Hindlimb muscle (tissue), 1 donor: ENCODE results near the gene GPBAR1. TPM values are rescaled to one million over a fixed set of nuclear protein-coding genes. Genes with fewer than 3 reads are reported as not detected.

Source experiments
- DNase-seq: peaks from one replicate; pipeline ENCODE4 v3.0.0-alpha.2; 2013
- polyA plus RNA-seq: library from polyadenylated mRNA; unstranded; fragments of 120-200 nt; gene quantifications from one replicate; pipeline ENCODE4 v1.2.1, GENCODE V29; 2013; ENCODE audit not compliant: insufficient read length

The GPBAR1 gene
- polyA plus RNA-seq, 1 donor, result 2.0 TPM

DNA sequence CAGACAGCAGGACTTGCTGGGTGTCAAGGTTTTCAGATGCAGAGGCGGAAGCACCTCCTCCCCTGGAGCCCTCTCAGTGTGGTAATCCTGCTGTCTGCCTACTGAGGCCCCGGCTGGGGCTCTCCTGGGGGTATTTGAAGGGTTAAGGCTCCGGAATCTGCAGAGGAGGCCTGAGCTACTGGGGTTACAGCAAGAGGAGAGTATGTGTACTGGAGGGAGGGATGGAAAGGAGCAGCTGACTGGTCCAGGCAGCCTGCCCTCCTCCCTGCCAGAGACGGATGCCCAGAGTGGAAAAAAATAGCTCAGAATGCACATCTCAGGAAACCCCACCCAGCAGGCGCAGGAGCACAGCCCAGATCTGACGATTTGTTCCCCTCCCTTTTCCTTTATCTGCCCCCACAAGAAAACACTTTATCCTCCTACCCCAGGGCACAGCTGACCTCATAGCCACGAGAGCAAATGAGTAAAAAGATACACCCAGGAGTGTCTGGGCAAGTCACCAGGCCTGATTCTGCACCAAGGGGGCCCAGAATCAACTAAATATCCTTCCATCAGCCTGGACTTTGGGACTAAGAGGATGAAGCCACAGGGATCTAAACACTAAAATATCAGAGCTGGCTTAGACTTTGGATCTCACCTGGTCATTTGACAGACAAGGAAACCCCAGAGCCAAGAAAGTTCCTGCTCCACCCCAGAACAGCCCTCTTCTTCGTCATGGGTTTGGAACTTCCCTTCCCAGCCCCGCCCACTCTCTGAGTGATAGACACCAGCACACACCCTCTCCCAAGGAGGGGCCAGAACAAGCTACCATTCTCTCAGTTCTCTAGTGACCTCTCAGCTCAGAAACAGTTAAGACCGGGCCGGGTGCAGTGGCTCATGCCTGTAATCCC, 26.0 kb downstream of the GPBAR1 start:
- peak; percentile 94 for DNase-seq

DNA sequence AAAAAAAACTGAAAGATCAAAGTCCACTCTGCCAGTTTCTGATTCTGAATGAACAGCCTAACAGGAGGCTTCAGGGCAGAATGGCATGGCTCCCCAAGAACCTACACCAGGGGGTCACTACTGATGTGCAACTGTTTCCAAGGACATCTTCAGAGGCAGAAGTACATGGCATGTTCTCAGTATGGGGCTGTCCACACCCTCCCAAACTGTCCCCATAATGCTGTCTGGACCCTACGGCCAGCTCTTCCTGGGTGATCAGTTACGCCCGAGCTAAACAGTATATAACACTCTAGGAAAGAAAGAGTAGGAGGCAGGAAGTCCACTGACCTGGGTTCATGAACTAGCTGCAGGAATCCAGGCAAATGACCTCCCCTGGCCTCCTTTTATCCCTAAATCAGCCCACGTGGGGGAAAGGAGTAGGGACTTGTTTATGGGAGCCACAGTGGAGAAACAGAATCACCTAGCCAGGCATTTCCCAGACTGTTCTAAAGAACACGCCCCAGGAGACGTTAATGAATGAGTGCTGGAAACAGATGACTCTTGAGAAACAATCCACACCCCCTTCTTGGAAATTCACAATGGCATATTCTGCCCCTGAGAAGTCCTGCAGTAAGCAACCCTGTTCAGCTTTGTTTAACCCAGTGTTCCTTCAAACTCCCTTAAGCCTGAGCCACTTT, 29.0 kb downstream of the GPBAR1 start:
- no peak for DNase-seq

DNA sequence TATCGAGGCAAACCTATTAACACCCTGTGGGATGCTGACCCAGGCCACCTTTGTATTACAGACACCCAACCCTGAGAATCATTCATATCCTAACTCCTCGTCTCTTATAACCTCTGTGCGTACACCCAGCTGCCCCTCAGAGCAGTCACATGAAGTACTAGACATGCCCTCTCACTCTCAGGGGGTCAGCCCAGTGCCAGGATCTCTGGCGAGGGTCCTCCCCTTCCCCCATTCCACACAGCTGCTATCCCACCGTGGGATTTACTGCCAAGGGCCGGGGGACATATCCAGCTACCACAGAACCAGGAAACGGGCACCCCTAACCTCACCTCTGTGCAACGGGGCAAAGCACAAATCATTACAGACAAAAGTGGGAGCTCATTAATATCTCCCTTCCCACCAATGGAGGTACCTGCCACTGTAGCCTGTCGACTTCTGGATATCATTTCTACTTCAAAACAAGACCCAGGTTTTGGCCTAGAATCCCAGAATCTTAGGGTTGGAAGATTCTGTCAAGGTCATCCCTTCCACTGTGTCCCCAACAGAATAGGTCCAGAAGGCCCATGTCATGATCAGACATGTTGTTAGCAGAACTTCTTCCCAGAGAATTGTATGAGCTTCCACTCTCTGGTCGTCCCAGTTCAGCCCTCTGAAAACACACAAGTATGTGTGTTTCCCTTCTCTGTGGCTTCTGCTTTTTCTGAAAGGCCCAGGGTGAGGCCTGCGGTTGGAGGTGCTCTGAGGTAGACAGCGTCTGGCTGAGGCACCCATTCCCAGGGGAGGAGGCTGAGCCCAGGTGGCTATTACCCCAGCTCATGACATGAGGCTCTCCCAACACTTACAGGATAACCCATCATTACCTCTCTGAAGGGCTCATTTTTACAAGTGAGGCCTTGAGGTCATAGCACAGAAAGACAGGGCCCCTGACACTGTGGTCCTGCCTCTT, 29.8 kb downstream of the GPBAR1 start:
- no peak for DNase-seq

DNA sequence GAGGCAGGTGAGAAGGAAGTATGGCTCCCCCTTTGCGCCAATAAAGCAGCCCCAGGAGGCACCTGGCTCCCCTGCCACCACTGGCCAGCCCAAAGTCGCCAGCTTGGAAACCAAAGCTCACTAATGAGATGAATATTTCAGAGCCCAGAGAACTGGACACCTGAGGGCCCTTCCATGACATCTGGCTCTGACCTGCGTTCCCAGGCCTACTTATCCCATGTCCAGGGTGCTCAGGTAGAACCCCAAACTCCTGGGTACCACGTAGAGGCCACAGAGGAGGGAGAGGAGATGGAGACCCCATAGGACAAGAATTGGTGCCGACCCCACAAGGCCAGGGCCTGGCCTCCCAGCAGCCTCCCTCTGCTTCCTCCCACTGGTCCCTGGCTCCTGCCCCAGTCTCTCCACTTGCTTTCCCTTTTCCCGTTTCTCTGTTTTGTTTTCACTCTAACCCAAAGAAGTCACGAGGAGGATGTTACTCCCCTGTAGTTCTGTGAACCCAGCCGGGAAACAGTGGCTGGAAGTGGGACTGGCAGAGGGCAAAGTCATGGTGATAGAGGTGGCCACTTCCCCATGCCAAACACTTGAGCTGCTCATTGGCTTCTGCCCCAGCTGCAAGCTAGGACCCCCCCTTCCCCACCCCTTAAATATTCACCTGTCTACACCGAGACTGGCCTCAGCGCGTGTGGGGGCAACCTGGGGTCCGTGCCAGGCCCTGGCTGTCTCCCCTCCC, 30.7 kb downstream of the GPBAR1 start:
- DNase-seq, result no peak

DNA sequence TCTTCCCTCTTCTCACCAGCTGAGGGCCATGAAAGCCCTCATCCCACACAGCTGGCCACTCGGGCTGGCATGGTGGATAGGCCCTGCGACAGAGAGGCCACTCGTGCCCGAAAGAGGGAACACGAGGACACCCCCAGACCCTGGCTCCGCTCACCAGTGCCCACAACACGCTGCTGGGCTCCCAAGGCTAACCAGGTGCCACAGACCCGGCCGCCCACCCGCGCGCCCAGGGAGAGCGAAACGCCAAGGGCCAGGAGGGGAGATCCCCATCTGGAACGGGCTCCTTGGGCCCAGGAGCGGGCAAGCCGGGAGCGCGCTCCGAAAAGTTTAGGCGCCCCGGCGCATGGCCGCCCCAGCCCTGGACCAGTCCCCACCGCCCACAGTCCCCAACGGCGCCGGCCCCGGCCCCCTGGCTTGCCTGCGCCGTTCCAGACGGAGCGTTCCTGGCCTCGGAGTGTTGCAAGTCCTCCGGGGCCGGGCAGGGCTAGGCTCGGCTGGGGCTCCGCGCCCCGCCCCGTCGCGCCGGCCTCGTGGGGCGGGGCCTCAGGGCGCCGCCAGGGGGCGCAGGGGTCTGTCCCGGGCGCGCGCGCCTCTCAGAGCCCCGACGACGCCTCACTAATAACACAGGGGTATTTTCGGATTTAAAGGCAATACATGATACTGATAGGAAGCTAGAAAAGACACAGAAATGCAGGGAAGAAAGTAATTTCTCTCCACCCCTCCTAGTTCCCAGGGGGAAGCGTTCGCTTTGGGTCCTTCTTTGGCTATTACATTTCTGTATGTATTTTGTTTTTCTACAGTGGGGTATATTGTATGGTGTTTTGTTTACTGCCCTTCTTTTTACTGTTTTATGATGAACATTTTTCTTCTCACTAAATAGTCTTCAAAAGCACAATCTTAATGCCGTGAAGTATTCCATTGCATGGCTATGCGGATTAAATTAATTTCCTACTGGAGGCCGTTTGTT, 31.5 kb downstream of the GPBAR1 start, which contains the start of gene TMBIM1:
TMBIM1 (minus strand) TSS at position 456 of the 967 bp plus-strand sequence. CDS start 10,362 bp downstream, outside the sequence.
- peak; percentile 84 for DNase-seq

DNA sequence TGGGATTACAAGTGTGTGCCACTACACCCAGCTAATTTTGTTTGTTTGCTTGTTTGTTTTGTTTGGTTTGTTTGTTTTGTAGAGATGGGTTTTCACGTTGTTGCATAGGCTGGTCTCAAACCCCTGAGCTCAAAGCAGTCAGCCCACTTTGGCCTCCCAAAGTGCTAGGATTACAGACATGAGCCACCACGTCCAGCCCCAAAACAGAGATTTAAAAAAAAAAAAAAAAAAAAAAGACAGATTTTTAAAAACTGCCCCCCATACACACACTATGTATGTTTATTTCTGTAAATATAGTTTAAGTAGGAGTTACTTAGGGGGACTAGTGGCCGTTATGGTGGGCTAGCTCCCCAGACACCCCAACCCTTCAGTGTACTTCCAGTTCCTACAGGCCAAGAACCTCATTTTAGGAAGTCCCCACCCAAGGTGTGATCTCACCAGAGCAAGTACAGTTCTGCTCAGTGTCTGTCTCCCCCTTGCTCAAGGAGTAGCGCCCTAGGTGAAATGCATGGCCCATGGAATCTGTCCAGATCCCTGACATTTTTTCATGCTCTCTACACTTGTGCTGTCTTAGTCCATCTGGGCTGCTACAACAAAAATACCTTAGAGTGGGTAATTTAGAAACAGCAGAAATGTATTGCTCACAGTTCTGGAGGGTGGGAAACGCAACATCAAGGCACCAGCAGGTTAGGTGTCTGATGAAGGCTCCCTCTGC, 33.1 kb downstream of the GPBAR1 start:
- DNase-seq, result no peak

DNA sequence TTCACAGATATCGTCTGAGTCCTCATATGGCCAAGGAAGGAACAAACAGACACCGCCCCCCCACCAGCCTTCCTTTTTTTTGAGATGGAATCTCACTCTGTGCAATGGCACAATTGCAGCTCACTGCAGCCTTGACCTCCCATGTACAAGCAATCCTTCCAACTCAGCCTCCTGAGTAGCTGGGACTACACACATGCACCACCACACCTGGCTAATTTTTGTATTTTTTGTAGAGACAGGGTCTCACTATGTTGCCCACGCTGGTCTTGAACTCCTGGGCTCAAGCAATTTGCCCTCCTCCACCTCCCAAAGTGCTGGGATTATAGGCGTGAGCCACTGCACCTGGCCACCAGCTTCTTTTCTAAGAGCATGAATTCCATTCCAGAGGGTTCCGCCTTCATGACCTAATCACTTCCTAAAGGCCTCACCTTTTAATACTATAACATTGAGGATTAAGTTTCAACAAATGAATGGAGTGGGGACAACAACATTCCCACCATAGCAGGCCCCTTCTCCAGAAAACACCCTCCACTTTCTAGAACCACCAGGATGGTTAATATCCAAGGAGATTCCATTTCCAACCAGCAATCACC, 33.7 kb downstream of the GPBAR1 start:
- DNase-seq, result no peak

DNA sequence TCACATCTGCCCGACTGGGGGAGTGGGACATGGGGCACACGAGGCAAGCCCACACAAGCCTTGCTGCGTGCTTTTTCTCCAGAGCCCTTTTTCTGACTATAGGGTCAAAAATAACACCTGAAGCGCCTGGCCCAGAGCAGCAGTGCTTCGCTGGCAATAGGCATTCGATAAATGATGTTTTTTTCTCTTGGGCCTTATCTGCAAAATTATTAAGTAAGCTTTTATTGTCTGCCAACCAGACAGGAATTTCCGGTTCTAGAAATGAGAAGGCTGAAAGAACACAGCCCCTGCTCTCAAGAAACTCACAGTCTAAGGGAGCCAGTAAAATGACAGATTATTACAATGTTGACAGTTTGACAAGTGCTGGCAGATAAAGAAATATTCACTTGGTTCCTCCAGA, 34.2 kb downstream of the GPBAR1 start:
- DNase-seq, result no peak

DNA sequence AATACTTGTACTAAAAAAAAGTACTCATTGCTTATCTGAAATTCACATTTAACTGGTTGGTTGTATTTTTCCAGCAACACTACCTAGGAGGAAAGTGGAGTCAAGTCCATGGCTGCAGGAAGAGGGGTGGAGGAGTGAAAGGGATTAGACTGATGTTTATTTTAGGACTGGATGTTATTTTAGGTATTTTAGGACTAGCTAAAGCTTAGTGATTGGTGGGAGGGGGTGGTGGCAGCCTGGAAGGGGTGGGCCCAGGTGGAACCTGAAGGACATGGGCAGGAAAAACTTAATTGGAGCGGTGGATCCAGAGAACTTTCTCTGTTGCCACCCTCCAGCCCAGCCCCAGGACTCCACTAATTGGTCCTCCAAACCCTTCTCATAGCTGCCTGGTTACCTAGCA, 35.4 kb downstream of the GPBAR1 start:
- no peak for DNase-seq

DNA sequence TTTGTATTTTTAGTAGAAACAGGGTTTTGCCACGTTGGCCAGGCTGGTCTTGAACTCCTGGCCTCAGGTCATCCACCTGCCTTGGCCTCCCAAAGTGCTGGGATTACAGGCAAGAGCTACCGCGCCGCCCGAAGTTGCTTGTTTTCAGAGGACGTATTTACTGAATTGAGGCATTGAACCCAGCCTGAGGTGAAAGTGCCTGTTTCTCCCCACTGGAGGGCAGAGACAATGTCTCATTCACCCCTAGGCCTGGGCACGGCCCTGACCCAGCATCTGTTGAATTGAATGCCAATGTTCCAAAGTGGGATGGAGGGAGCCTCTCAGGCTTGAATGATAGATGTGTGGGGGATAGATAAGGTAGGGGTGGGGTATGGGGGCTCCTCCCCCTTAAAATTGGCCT, 36.0 kb downstream of the GPBAR1 start:
- no peak for DNase-seq

DNA sequence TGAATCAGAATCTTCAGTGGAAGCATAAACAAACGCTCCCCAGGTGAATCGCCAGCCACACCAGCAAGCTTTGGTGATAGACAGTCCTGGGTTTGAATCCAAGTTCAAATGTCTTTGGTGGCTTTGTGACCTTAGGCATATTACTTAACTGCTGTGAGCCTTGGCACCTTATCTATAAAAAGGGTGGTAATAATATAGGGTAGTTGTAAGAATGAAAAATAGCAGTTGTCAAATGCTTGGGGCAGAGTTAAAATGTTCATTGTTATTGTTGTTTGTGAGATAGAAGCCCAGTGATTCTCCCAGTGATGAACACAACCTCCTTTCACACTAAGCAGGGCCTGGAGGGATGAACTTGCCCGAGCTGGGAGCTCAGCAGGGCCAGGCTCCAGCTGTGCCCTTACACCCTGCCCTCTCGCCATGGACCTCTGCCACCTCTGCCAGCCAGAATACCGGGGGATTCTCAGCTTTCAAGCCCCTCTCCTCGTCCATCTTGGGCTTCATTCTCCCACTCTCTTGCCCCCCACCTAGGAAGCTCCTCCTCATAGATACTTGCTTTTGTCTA, 37.6 kb downstream of the GPBAR1 start:
- no peak for DNase-seq

DNA sequence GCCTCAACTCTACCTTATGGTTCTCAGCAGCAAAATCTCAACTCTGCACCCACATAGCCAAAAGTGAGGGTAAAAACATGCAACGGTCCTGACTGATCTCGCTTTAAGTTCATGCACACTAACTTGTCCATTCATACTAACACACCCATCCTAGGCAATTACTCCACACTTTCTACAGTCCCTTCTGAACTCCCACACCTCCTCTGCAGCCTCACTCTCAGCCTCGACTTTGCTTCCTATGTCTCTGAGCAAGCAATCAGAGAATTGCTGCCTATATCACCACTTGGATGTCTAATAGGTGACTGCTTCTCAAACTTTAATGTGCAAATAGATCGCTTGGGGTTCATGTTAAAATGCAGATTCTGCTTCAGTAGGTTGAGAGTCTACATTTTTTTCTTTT, 39.3 kb downstream of the GPBAR1 start:
- DNase-seq, result no peak

DNA sequence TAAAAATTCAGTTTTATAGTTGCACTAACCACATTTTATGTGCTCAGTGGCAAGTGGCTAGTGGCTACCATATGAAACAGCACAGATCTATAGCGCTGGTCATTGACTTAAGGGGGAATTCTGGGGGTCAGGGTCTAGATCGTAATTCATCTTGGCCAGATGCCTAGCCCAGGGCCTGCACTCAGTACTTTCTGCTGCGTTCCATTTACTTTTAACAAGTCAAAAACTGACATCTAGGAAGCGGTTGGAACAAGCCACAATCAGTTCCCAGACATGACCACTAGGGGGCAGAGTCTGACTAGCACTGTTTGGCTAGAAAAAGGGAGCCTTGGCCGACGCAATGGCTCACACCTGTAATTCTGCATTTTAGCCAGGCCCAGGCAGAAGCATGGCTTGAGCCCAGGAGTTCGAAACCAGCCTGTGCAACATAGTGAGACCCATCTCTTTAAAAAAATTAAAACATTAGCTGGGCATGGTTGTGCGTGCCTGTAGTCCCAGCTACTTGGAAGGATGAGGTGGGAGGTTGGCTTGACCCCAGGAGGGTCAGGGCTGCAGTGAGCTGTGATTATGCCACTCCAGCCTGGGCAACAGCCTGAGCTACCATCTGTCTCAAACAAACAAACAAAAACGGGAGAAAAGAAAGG, 40.5 kb downstream of the GPBAR1 start:
- peak; percentile 82 for DNase-seq

DNA sequence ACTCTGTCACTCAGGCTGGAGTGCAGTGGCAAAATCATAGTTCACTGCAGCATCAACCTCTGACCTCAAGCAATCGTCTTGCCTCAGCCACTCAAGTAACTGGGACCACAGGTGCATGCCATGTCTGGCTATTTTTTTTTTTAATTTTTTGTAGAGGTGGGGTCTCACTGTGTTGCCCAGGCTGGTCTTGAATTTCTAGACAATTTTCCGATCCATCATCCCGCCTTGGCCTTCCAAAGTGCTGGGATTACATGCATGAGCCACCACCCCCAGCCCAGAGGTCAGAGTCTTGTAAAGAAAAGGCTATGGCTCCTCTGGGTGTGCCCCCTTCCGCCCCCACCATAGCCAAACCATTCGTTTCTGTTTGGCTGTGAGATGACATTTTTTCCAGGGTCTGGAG, 44.6 kb downstream of the GPBAR1 start:
- no peak for DNase-seq

DNA sequence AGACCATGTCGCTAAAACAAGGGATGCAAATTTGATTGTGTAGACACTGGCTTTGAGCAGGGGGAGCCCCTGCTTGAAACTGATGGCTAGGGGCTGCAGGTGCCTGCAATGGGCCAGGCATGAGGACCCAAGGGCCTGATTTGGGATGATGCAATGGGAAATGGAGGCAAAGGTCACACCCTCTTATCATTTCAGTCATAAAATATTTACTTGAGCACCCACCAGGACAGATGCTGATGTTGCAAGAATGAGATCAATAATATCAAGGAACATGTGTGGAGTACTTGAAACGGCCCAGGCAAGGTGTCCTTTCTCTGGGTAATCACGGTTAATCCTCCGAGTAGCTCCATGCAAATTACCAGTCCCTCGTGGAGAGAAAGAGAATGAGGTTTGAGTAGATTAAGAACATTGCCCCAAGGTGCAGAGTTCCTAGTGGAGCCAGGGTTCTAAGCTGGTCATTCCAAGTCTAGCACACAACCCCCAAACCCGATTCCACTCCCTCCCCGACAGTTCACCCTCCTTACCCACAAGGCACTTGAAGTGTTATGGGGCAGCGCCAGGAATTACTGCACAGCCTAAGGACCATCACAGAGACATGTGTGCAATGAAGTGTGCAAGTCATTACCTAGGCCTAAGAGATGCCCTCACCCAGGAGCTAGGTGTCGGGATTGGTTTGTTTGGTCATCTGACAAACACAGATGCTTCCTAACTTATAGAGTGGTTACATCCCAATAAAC, 45.5 kb downstream of the GPBAR1 start:
- no peak for DNase-seq

DNA sequence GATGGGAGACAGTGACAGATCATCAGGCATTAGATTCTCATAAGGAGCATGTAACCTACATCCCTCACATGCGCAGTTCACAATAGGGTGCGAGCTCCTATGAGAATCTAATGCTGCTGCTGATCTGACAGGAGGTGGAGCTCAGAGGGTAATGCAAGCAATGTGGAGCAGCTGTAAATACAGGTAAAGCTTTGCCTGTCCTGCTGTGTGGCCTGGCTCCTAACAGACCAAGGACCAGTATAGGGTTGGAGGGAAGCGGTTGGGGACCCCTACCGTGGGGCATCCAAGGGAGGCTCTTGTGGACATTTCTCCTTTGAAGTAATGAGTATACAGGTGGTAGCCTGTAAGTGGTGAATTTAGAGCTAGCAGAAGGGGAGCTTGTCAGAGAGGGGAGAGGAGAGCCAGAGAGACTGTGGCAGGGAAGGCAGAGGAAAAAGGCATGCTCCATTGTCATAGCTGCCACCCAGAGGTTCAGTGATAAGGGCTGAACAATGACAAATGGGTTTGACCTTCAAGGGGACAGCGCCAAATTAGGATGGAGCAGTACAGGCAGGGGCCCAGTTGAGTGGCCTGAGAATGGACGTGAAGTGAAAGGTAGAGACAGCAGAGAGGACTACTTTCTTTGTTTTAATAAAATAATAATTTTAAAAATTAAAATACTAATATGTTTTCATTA, 46.7 kb downstream of the GPBAR1 start:
- DNase-seq, result no peak

DNA sequence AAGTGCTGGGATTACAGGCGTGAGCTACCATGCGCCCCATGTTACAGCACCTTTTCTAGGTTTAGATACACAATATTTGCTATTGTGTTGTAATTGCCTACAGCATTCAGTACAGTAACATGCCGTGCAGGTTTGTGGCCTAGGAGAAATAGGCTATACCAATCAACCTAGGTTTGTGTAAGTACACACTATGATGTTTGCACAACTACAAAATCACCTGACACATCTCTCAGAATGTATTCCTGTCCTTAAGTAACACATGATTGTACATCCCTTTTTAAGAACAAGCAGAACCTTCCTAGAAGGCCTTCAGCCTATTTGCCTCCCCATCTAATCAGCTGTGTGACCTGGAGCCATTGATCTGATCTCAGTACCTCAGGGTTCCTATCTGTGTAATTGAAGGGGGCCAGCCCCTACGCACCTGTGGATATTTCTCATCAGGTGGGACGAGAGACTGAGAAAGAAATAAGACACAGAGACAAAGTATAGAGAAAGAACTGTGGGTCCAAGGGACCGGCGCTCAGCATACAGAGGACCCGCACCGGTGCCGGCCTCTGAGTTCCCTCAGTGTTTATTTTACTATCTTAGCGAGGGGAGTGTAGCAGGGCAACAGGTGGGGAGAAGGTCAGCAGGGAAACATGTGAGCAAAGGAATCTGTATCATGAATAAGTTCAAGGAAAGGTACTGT, 50.2 kb downstream of the GPBAR1 start:
- DNase-seq, result no peak
